CD8-positive, alpha-beta memory T cell (primary cell): ENCODE results near the gene SAMD11. TPM values are rescaled to one million over a fixed set of nuclear protein-coding genes. Genes with fewer than 3 reads are reported as not detected.
A peak's percentile ranks its signal among the peaks of the same experiment; 100 is the strongest.
"Not testable (repeated sequence)": the region's sequence is repeated elsewhere in the genome, so short reads cannot be mapped to it uniquely, and the experiment has no call there.

ENCODE experiments used
- CTCF ChIA-PET: fragments of 350-600 bp; sonication (Branson Sonifier 250); formaldehyde crosslinking; loops from one replicate; lab custom pipeline; 2021; ENCODE audit warnings: antibody characterized with exemption; lab: Charles Lee
- POLR2A ChIA-PET: fragments of 350-600 bp; sonication (Branson Sonifier 250); formaldehyde crosslinking; loops from one replicate; lab custom pipeline; 2021; ENCODE audit warnings: antibody characterized with exemption; lab: Charles Lee
- DNase-seq, 5 donors: peaks; one replicate each; pipeline versions ENCODE4 v3.0.0 to v3.0.0-alpha.2; 2020 to 2022; ENCODE audit warnings: mixed read lengths in 1 of 5
- H3K27ac ChIP-seq: one replicate; pipeline ENCODE4 v1.7.0; 2013; ENCODE audit warnings: low read depth, mild to moderate bottlenecking, low read length, moderate library complexity
- H3K27me3 ChIP-seq: 2 replicates; pipeline ENCODE4 v1.7.0; 2013; ENCODE audit warnings: low read length, mild to moderate bottlenecking; ENCODE audit not compliant: insufficient read depth, poor library complexity, severe bottlenecking
- H3K36me3 ChIP-seq: 2 replicates; pipeline ENCODE4 v1.7.0; 2013; ENCODE audit warnings: mild to moderate bottlenecking, low read length, moderate library complexity; ENCODE audit not compliant: insufficient read depth
- H3K4me1 ChIP-seq: 2 replicates; pipeline ENCODE4 v1.7.0; 2013; ENCODE audit warnings: mild to moderate bottlenecking, low read length, moderate library complexity; ENCODE audit not compliant: insufficient read depth
- H3K4me3 ChIP-seq: 2 replicates; pipeline ENCODE4 v1.7.0; 2013; ENCODE audit warnings: mild to moderate bottlenecking, low read length
- H3K9me3 ChIP-seq: 2 replicates; pipeline ENCODE4 v1.7.0; 2013; ENCODE audit warnings: mild to moderate bottlenecking, low read length
- H3K27ac Mint-ChIP-seq, 8 donors: one replicate each; pipeline ENCODE4 v1.8.0; 2020 to 2021; ENCODE audit warnings: mixed read lengths in 8 of 8, mild to moderate bottlenecking in 6 of 8, inconsistent platforms in 3 of 8, moderate library complexity in 3 of 8
- H3K27me3 Mint-ChIP-seq, 2 donors: one replicate each; pipeline ENCODE4 v1.8.0; 2020 to 2021; ENCODE audit warnings: mixed read lengths in 2 of 2, mild to moderate bottlenecking in 1 of 2, moderate library complexity in 1 of 2
- H3K36me3 Mint-ChIP-seq, 3 donors: one replicate each; pipeline ENCODE4 v1.8.0; 2020 to 2021; ENCODE audit warnings: mixed read lengths in 3 of 3, inconsistent platforms in 1 of 3, mild to moderate bottlenecking in 1 of 3
- H3K4me1 Mint-ChIP-seq, 3 donors: one replicate each; pipeline ENCODE4 v1.8.0; 2020 to 2021; ENCODE audit warnings: mixed read lengths in 3 of 3, inconsistent platforms in 1 of 3, mild to moderate bottlenecking in 1 of 3
- H3K4me3 Mint-ChIP-seq, 7 donors: one replicate each; pipeline ENCODE4 v1.8.0; 2020 to 2021; ENCODE audit warnings: mixed read lengths in 7 of 7, mild to moderate bottlenecking in 6 of 7, moderate library complexity in 4 of 7, inconsistent platforms in 2 of 7
- H3K9me3 Mint-ChIP-seq, 5 donors: one replicate each; pipeline ENCODE4 v1.8.0; 2020 to 2022; ENCODE audit warnings: mixed read lengths in 5 of 5, mild to moderate bottlenecking in 3 of 5, moderate library complexity in 2 of 5, inconsistent platforms in 1 of 5
- polyA plus RNA-seq: library from polyadenylated mRNA; unstranded; fragments of 300-500 nt; fragmentation: Illumina TruSeq; gene quantifications from one replicate; pipeline ENCODE4 v1.2.3, GENCODE V29; 2021
- total RNA-seq, 2 experiments: library from RNA; stranded (reverse); gene quantifications; one replicate each; pipeline ENCODE4 v1.2.3, GENCODE V29; 2021

The SAMD11 gene
- total and polyA plus RNA-seq, 3 experiments from 2014 or later: 0.20 TPM; not detected in 2

GRCh38 chr1:944341-945325, 20.9 kb downstream of the SAMD11 start:
- no peak overlapping the region for H3K4me3 ChIP-seq
- Mint-ChIP-seq H3K36me3 (peaks cover 2 to 44% (median 4%) of the 10 kb centered on the region in 3 donors), H3K9me3 (no peaks in the 10 kb centered on the region), H3K4me3 (peak overlapping the region in 1 of 7 donors; percentile 80), H3K4me1 (peaks cover 0 to 27% (median 8%) of the 10 kb centered on the region in 3 donors), H3K27ac (no peak overlapping the region), H3K27me3 (peaks cover 11 to 26% of the 10 kb centered on the region in 2 donors)
- DNase-seq: no peak
- ChIA-PET POLR2A (no interaction called here), CTCF (no interaction called here)
- H3K4me1 ChIP-seq: peaks cover 13% of the 10 kb centered on the region
- H3K9me3 ChIP-seq: no peaks in the 10 kb centered on the region
- peaks cover 21% of the 10 kb centered on the region for H3K27me3 ChIP-seq
- H3K36me3 ChIP-seq: peaks cover 6% of the 10 kb centered on the region
- no peak overlapping the region for H3K27ac ChIP-seq

- peak overlapping the region in 1 of 8 donors; percentile 74 for H3K27ac Mint-ChIP-seq
- no peaks in the 10 kb centered on the region for H3K9me3 Mint-ChIP-seq
- H3K4me1 Mint-ChIP-seq: peaks cover 0 to 20% (median 7%) of the 10 kb centered on the region in 3 donors
- H3K36me3 Mint-ChIP-seq: peaks cover 8 to 57% (median 8%) of the 10 kb centered on the region in 3 donors
- Histone ChIP-seq H3K27ac (no peak overlapping the region), H3K27me3 (peaks cover 13% of the 10 kb centered on the region), H3K9me3 (no peaks in the 10 kb centered on the region), H3K4me3 (no peak overlapping the region), H3K36me3 (peaks cover 17% of the 10 kb centered on the region), H3K4me1 (peaks cover 8% of the 10 kb centered on the region)
- H3K4me3 Mint-ChIP-seq: no peak overlapping the region
- peaks cover 4 to 21% of the 10 kb centered on the region in 2 donors for H3K27me3 Mint-ChIP-seq
- ChIA-PET CTCF (no interaction called here), POLR2A (no interaction called here)
- no peak for DNase-seq
Observed at GRCh38 chr1:945688-946556, 22.2 kb downstream of the SAMD11 start.

- CTCF ChIA-PET, H3K27ac Mint-ChIP-seq, POLR2A ChIA-PET, H3K4me3 Mint-ChIP-seq, DNase-seq, H3K27me3 ChIP-seq, H3K27ac ChIP-seq, H3K4me3 ChIP-seq, H3K9me3 Mint-ChIP-seq, H3K4me1 ChIP-seq, H3K9me3 ChIP-seq: not testable (repeated sequence)
- H3K27me3 Mint-ChIP-seq: peaks cover 1 to 15% of the 10 kb centered on the region in 2 donors
- peaks cover 11 to 65% (median 12%) of the 10 kb centered on the region in 3 donors for H3K36me3 Mint-ChIP-seq
- H3K36me3 ChIP-seq: peaks cover 25% of the 10 kb centered on the region
- peaks cover 0 to 14% (median 4%) of the 10 kb centered on the region in 3 donors for H3K4me1 Mint-ChIP-seq
Observed at GRCh38 chr1:946811-947210, 23.1 kb downstream of the SAMD11 start.

- peaks cover 28% of the 10 kb centered on the region for H3K36me3 ChIP-seq
- H3K4me3 ChIP-seq: no peak overlapping the region
- no peak for DNase-seq
- H3K9me3 ChIP-seq: no peaks in the 10 kb centered on the region
- no peaks in the 10 kb centered on the region for H3K9me3 Mint-ChIP-seq
- ChIA-PET CTCF (no interaction called here), POLR2A (no interaction called here)
- H3K27ac ChIP-seq: no peak overlapping the region
- H3K27me3 ChIP-seq: peaks cover 3% of the 10 kb centered on the region
- peaks cover 0 to 13% (median 4%) of the 10 kb centered on the region in 3 donors for H3K4me1 Mint-ChIP-seq
- H3K4me1 ChIP-seq: no peaks in the 10 kb centered on the region
- peaks cover 11 to 76% (median 12%) of the 10 kb centered on the region in 3 donors for H3K36me3 Mint-ChIP-seq
- no peak overlapping the region for H3K27ac Mint-ChIP-seq
- peaks cover 1 to 13% of the 10 kb centered on the region in 2 donors for H3K27me3 Mint-ChIP-seq
- no peak overlapping the region for H3K4me3 Mint-ChIP-seq
Observed at GRCh38 chr1:947958-948357, 24.2 kb downstream of the SAMD11 start.

GRCh38 chr1:950268-950667, 26.5 kb downstream of the SAMD11 start:
- DNase-seq: no peak
- H3K9me3 ChIP-seq: no peaks in the 10 kb centered on the region
- POLR2A ChIA-PET: no interaction called here

GRCh38 chr1:950881-951280, 27.2 kb downstream of the SAMD11 start:
- Histone ChIP-seq H3K27me3 (no peaks in the 10 kb centered on the region), H3K4me1 (no peaks in the 10 kb centered on the region), H3K9me3 (no peaks in the 10 kb centered on the region), H3K27ac (no peak overlapping the region), H3K4me3 (no peak overlapping the region), H3K36me3 (peaks cover 55% of the 10 kb centered on the region)
- CTCF ChIA-PET: no interaction called here
- Mint-ChIP-seq H3K4me1 (peaks cover 1 to 5% (median 4%) of the 10 kb centered on the region in 3 donors), H3K9me3 (no peaks in the 10 kb centered on the region), H3K36me3 (peaks cover 17 to 90% (median 17%) of the 10 kb centered on the region in 3 donors), H3K4me3 (no peak overlapping the region), H3K27me3 (no peaks in the 10 kb centered on the region), H3K27ac (no peak overlapping the region)
- POLR2A ChIA-PET: no interaction called here
- DNase-seq: no peak

More at GRCh38 chr1:950268-950667, 26.5 kb downstream of the SAMD11 start:
- H3K27me3 ChIP-seq: no peaks in the 10 kb centered on the region
- H3K9me3 Mint-ChIP-seq: no peaks in the 10 kb centered on the region
- H3K27ac Mint-ChIP-seq: no peak overlapping the region
- no peaks in the 10 kb centered on the region for H3K27me3 Mint-ChIP-seq
- no peak overlapping the region for H3K4me3 Mint-ChIP-seq
- H3K27ac ChIP-seq: no peak overlapping the region
- no peaks in the 10 kb centered on the region for H3K4me1 ChIP-seq
- CTCF ChIA-PET: no interaction called here
- peaks cover 49% of the 10 kb centered on the region for H3K36me3 ChIP-seq
- peaks cover 1 to 4% (median 3%) of the 10 kb centered on the region in 3 donors for H3K4me1 Mint-ChIP-seq
- no peak overlapping the region for H3K4me3 ChIP-seq
- peaks cover 15 to 90% (median 15%) of the 10 kb centered on the region in 3 donors for H3K36me3 Mint-ChIP-seq

- no peaks in the 10 kb centered on the region for H3K9me3 Mint-ChIP-seq
- peaks cover 17 to 90% (median 17%) of the 10 kb centered on the region in 3 donors for H3K36me3 Mint-ChIP-seq
- Histone ChIP-seq H3K9me3 (no peaks in the 10 kb centered on the region), H3K4me1 (no peaks in the 10 kb centered on the region), H3K27me3 (no peaks in the 10 kb centered on the region), H3K4me3 (no peak overlapping the region), H3K36me3 (peaks cover 60% of the 10 kb centered on the region), H3K27ac (no peak overlapping the region)
- DNase-seq: no peak
- CTCF ChIA-PET: no interaction called here
- H3K4me3 Mint-ChIP-seq: no peak overlapping the region
- H3K27ac Mint-ChIP-seq: no peak overlapping the region
- H3K4me1 Mint-ChIP-seq: peaks cover 1 to 5% (median 4%) of the 10 kb centered on the region in 3 donors
- POLR2A ChIA-PET: no interaction called here
- H3K27me3 Mint-ChIP-seq: no peaks in the 10 kb centered on the region
Observed at GRCh38 chr1:951364-951763, 27.6 kb downstream of the SAMD11 start.
